ENCODE measurements around the gene GABPB2.

Gene GABPB2

DNA sequence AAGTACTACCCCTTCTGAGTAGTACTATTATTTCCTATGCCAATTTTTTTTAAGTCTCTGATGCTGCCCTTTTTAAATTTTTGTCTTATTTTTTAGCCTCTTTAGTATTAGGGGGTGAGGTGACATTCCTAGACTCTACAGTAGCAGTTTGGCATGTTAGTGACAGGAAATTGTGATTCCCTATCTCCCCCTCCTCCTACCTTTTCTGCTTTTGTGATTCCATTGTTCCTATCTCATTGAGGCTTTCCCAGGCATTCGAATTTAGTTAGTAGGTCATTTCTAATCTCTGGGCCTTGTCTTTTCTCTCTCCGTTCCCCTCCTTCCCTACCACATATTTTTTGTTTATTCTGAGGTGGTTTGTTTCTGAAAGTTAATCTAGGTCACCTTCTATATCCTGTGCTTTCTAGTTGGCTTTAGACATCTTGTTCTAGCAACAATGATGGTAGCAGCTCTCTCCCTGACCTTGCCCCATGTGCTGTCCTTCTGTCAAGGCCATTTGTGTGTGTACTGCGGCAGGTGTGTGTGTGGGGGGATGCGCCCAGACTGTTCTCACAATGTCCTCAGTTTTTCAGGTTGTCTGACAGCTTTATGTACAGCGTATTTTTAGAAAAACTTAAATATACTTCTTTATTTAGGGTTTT lies 54.3 kb downstream of the GABPB2 start:
- Histone ChIP-seq H3K36me3 (ENCODE audit: control insufficient read depth, insufficient read depth, low read length) (no peaks in the 10 kb centered on the region), H3K27me3 (ENCODE audit: control insufficient read depth, insufficient read depth, low read length) (no peaks in the 10 kb centered on the region), H3K9ac (ENCODE audit: low read length) (no peak overlapping the region), H3K4me1 (ENCODE audit: control insufficient read depth, insufficient read depth, low read length) (peaks cover 16% of the 10 kb centered on the region), H3K9me3 (ENCODE audit: control insufficient read depth, low read length) (no peaks in the 10 kb centered on the region), H3K4me3 (ENCODE audit: low read length) (no peak overlapping the region)

DNA sequence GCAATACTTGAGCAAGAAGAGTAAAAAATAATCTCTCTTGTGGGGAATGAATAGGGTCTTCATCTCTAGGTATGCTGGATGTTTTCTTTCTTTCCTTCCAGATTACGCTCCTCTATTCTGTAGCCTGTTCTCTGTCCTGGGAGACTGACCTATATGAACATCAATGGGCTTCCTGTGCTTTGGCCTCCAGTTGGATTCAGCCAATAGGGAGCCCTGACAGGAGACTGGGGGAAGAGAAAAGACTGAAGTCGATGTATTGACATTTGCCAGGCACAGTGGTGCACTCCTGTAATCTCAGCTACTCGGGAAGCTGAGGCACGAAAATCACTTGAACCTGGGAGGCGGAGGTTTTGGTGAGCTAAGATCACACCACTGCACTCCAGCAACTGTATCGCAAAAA lies 58.2 kb downstream of the GABPB2 start:
- Histone ChIP-seq H3K27me3 (ENCODE audit: control insufficient read depth, insufficient read depth, low read length) (peaks cover 34% of the 10 kb centered on the region), H3K9ac (ENCODE audit: low read length) (no peak overlapping the region), H3K36me3 (ENCODE audit: control insufficient read depth, insufficient read depth, low read length) (no peaks in the 10 kb centered on the region), H3K9me3 (ENCODE audit: control insufficient read depth, low read length) (no peaks in the 10 kb centered on the region), H3K4me3 (ENCODE audit: low read length) (no peak overlapping the region), H3K4me1 (ENCODE audit: control insufficient read depth, insufficient read depth, low read length) (peaks cover 27% of the 10 kb centered on the region)

DNA sequence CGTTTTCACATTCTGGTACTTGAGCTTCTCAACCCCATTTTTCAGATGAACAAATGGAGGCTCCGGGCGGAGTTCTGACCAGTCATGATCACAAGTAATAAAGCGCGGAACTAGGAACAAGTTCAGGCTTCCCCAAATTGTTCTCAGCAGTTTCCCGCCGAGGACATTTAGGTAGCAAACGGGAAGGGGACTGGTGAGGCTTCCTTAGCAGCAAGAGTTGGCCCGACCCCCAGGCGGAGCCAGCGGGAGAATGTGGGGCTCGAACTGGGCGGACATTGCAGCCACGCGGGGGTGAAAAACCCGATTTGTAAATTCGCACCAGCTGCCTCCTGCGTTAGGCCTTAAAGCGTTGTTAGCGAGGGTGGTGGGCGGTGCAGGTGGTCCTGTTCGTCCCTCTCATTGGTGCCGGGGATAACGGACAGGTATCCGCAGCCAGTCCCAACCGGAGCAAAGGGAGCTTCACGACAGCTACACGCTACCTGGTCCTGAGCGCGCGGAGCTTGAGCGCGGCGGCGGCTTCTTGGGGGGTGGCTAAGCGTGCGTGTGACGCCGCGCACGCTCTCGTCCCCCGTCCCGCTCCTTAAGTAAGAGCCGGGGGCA lies 60.5 kb downstream of the GABPB2 start:
- Histone ChIP-seq H3K36me3 (ENCODE audit: control insufficient read depth, insufficient read depth, low read length) (no peaks in the 10 kb centered on the region), H3K27me3 (ENCODE audit: control insufficient read depth, insufficient read depth, low read length) (peaks cover 34% of the 10 kb centered on the region), H3K9me3 (ENCODE audit: control insufficient read depth, low read length) (no peaks in the 10 kb centered on the region), H3K4me1 (ENCODE audit: control insufficient read depth, insufficient read depth, low read length) (peaks cover 16% of the 10 kb centered on the region), H3K4me3 (ENCODE audit: low read length) (peak overlapping the region; percentile 36), H3K9ac (ENCODE audit: low read length) (peak overlapping the region; percentile 51)

DNA sequence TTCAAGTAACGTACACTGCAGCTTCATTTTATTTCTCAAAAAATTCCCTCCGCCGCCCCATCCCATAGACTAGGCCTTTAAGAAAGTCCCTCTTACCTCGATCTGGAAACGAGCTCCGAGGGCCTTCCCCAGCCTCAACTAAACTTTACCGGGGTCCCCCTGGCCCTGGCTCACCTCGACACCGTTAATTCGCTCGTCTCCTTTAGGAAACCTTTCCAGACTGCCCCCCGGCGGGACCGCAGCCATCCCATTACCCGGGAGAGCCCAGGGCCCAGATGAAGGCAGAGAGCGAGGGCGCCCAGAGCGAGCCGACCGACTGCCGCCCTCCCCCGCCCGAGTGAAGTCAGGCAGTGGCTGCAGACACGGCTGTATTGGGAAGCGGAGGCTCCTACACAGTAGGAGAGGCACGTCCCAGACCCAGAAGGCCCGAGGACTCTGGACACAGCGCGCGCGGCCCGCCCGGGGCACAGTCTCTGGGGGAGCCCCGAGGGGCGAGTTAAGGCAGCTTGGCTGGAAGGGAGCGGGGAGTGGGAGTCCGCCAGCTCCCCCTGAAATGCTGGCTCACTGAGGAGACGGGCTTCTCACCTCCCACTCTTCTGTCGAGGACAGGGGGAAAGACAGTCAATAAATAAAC lies 61.3 kb downstream of the GABPB2 start:
- H3K9ac ChIP-seq (ENCODE audit: low read length): peak overlapping the region; percentile 51
- H3K27me3 ChIP-seq (ENCODE audit: control insufficient read depth, insufficient read depth, low read length): peaks cover 34% of the 10 kb centered on the region
- H3K4me3 ChIP-seq (ENCODE audit: low read length): peak overlapping the region; percentile 36
- H3K4me1 ChIP-seq (ENCODE audit: control insufficient read depth, insufficient read depth, low read length): peaks cover 11% of the 10 kb centered on the region
- no peaks in the 10 kb centered on the region for H3K36me3 ChIP-seq (ENCODE audit: control insufficient read depth, insufficient read depth, low read length)
- no peaks in the 10 kb centered on the region for H3K9me3 ChIP-seq (ENCODE audit: control insufficient read depth, low read length)

DNA sequence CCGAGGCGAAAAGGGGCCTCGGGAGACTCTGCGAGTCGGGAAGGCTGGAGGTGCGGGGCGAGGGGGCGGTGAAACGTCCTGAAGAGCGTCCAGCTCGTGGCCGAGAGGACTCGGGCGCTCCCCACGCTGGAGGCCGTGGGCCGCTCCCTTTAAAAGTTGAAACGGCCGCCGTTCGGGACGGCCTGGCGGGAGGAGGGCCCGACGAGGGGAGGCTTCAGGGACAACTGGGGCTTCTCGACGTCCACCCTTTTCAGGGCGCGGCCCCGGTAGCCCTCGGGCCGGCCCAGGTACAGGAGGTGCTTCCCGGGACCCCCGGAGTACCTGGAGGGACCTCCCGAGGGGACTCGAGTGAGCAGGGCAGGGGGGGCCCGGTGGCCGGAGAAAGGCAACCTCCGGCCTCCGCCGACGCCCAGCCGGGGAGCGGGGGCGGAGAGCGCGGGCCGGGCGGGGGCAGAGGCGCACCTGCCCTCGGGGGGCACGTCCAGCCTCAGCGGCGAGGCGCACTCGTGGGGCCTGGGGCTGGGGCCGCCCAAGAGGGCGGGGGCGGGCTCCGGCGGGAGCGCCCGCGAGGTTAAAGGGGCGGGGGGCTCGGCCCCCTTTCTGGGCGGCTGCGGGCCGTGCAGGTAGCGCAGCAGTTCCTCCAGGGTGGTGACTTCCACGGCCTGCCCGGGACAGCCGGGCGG lies 61.9 kb downstream of the GABPB2 start:
- H3K36me3 ChIP-seq (ENCODE audit: control insufficient read depth, insufficient read depth, low read length): no peaks in the 10 kb centered on the region

DNA sequence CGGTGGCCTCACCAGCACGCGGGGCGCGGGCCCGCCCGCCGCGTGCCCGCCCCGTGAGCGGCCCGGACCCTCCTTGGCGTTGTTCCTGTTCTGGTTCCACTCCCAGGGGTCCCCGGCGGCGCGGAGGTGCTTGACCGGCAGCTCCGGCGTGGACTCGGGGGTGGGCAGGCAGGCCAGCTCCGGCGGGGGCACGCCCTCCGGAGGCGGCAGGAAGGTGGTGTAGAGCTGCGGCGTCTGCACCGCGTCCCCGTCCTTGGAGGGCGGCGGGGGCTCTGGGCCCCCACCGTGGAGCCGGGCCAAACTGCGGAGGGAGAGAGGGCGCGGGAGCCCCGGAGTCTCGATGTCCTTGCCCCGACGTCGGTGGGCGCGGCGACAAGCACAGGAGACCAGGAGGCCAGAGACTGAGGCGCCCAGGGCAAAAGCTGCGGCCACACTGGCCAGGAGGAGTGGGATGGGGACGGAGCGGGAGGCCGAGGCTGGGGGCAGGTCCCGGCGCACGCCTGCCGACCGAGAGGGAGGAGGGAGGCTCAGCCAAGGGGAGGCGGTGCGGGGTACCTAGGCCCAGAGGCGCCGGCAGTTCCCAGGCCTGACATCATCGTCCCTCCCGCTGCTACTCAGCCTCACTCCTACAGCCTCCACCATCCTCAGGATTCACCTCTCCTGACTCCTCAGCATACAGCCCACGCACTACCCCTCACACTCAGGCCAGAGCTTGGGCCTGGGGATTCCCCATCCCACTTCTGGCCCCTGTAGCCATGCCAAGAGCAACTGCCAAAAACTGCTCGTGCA lies 62.7 kb downstream of the GABPB2 start:
- Histone ChIP-seq H3K36me3 (ENCODE audit: control insufficient read depth, insufficient read depth, low read length) (no peaks in the 10 kb centered on the region), H3K9me3 (ENCODE audit: control insufficient read depth, low read length) (no peaks in the 10 kb centered on the region), H3K27me3 (ENCODE audit: control insufficient read depth, insufficient read depth, low read length) (peaks cover 34% of the 10 kb centered on the region), H3K4me3 (ENCODE audit: low read length) (no peak overlapping the region), H3K4me1 (ENCODE audit: control insufficient read depth, insufficient read depth, low read length) (peaks cover 11% of the 10 kb centered on the region), H3K9ac (ENCODE audit: low read length) (peak overlapping the region; percentile 22)

More for the DNA sequence above, 61.9 kb downstream of the GABPB2 start:
- Histone ChIP-seq H3K4me1 (ENCODE audit: control insufficient read depth, insufficient read depth, low read length) (peaks cover 11% of the 10 kb centered on the region), H3K9me3 (ENCODE audit: control insufficient read depth, low read length) (no peaks in the 10 kb centered on the region), H3K9ac (ENCODE audit: low read length) (peak overlapping the region; percentile 51), H3K4me3 (ENCODE audit: low read length) (no peak overlapping the region), H3K27me3 (ENCODE audit: control insufficient read depth, insufficient read depth, low read length) (peaks cover 34% of the 10 kb centered on the region)

DNA sequence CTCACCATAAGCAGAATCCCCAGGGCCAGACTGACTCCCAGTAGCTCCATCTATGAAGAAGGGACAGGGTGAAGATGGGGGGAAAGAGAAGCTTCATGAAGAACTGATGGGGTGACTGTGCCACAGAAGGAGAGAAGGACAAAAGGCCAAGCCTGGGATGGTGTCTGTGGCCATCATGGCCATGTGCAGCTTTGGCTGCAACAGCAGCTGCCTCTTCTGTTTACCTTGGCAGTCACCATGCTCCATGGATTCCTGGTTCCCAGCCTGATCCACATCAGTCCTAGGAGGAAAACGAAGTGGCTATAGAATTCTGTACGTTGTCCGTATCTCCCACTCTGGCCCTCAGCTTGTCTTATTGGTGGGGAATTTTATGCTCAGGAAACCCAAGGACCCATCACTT lies 63.8 kb downstream of the GABPB2 start:
- Histone ChIP-seq H3K27me3 (ENCODE audit: control insufficient read depth, insufficient read depth, low read length) (peaks cover 34% of the 10 kb centered on the region), H3K4me1 (ENCODE audit: control insufficient read depth, insufficient read depth, low read length) (peaks cover 11% of the 10 kb centered on the region), H3K9ac (ENCODE audit: low read length) (no peak overlapping the region), H3K36me3 (ENCODE audit: control insufficient read depth, insufficient read depth, low read length) (no peaks in the 10 kb centered on the region), H3K4me3 (ENCODE audit: low read length) (no peak overlapping the region), H3K9me3 (ENCODE audit: control insufficient read depth, low read length) (no peaks in the 10 kb centered on the region)

DNA sequence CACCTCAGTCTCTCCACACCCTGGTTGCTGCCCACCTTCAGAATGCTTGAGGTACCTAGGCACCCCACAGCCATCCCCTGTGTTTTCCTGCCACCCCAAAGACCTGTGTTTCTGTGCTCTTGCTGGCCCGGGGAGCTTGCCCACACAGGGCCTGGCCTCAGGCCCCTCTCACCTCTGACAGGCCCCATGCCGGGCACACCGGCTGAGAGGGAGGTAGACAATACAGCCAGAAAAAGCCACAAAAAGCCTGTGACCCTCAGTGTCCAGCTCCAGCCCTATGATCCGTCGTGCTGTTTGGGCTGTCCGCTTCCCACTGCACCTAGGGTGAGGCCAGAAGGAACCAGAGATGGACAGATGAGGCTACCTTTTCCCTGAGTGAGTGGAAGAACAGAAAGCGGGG lies 64.4 kb downstream of the GABPB2 start:
- Histone ChIP-seq H3K9ac (ENCODE audit: low read length) (no peak overlapping the region), H3K27me3 (ENCODE audit: control insufficient read depth, insufficient read depth, low read length) (peaks cover 34% of the 10 kb centered on the region), H3K9me3 (ENCODE audit: control insufficient read depth, low read length) (no peaks in the 10 kb centered on the region), H3K4me1 (ENCODE audit: control insufficient read depth, insufficient read depth, low read length) (peaks cover 11% of the 10 kb centered on the region), H3K4me3 (ENCODE audit: low read length) (no peak overlapping the region), H3K36me3 (ENCODE audit: control insufficient read depth, insufficient read depth, low read length) (no peaks in the 10 kb centered on the region)

DNA sequence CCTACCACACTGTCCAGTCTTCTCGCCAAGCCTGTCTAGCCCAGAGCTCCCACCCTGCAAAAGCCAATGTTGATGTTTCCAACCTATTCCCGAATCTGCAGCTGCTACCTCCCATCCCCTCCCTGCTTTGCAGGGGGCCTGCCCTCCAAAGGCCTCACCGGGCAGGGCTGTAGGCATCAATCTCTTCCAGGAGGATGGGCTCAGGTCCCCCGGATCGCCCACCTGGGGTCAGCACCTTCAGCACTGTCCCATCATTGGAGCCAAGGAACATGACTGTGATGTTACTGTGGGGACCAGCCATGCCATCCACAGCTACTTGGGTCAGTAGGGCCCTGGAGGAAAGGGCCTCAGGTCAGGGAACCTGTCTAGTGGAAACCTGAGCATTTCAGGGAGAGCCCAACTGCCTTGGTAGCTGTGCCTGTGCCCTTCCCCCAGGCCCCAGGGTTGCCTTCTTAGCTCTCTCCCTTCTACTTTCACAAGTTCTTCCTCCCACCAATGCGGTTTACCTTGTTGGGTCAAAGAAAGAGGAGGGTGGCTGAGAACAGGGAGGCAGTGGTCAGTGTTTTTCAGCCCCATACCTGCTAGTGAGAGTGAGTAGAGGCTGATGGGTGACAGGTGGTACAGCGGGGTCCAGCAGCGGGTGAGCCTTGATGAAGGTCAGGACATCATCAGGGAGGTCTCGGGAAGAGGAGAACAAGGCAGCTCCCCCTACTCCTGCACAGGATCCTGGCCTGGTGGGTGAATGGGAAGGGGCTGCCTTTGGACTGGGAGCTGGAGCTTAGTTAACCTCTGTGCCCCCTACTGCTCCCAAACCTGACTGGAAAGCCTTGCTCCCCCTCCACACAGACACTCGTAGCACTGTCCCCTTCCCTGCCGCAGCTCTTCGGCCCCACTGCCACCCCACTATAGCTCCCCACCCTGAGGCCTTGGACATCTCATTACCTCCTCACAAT lies 65.1 kb downstream of the GABPB2 start:
- H3K4me1 ChIP-seq (ENCODE audit: control insufficient read depth, insufficient read depth, low read length): peaks cover 11% of the 10 kb centered on the region
- no peak overlapping the region for H3K9ac ChIP-seq (ENCODE audit: low read length)
- peaks cover 31% of the 10 kb centered on the region for H3K27me3 ChIP-seq (ENCODE audit: control insufficient read depth, insufficient read depth, low read length)
- H3K4me3 ChIP-seq (ENCODE audit: low read length): no peak overlapping the region
- H3K9me3 ChIP-seq (ENCODE audit: control insufficient read depth, low read length): no peaks in the 10 kb centered on the region
- no peaks in the 10 kb centered on the region for H3K36me3 ChIP-seq (ENCODE audit: control insufficient read depth, insufficient read depth, low read length)

DNA sequence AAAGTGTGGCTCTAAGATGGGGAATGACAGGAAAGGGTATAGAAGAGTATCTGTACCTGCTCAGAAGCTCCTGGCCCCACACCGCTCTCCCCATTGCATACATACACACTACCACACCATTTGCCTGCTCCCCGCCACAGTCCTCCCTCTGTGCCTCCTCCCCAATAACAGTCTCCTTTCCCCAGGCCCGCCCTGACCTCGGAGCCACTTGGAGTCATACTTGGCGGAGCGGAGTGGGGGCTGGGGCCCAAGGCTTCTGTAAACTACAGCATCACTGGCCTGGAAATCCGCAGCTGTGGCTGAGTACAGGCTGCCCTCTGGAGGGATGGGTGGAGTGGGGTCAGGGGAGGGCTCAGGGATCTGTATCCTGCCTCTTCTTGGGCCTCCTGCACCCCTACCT lies 67.2 kb downstream of the GABPB2 start:
- H3K27me3 ChIP-seq (ENCODE audit: control insufficient read depth, insufficient read depth, low read length): peaks cover 10% of the 10 kb centered on the region
- H3K9me3 ChIP-seq (ENCODE audit: control insufficient read depth, low read length): no peaks in the 10 kb centered on the region
- no peaks in the 10 kb centered on the region for H3K36me3 ChIP-seq (ENCODE audit: control insufficient read depth, insufficient read depth, low read length)

More for the DNA sequence above, 67.2 kb downstream of the GABPB2 start:
- Histone ChIP-seq H3K9ac (ENCODE audit: low read length) (no peak overlapping the region), H3K4me1 (ENCODE audit: control insufficient read depth, insufficient read depth, low read length) (no peaks in the 10 kb centered on the region), H3K4me3 (ENCODE audit: low read length) (no peak overlapping the region)

Data from mucosa of stomach (tissue), 1 donor.